Nephron (organoid): ENCODE results near the gene MMP11.
A peak's percentile ranks its signal among the peaks of the same experiment; 100 is the strongest.
"Not testable (repeated sequence)": the region's sequence is repeated elsewhere in the genome, so short reads cannot be mapped to it uniquely, and the experiment has no call there.

Experiments
- H3K27ac Mint-ChIP-seq, 3 experiments: 2 replicates each; pipeline ENCODE4 v1.8.0; 2020; ENCODE audit warnings: mixed read lengths in 3 of 3, mild to moderate bottlenecking in 2 of 3, moderate library complexity in 1 of 3
- H3K27me3 Mint-ChIP-seq: 2 replicates; pipeline ENCODE4 v1.8.0; 2021; ENCODE audit warnings: low read depth, mild to moderate bottlenecking, moderate library complexity, mixed read lengths
- H3K36me3 Mint-ChIP-seq: 2 replicates; pipeline ENCODE4 v1.8.0; 2020; ENCODE audit warnings: low read depth, mixed read lengths
- H3K4me1 Mint-ChIP-seq: 2 replicates; pipeline ENCODE4 v1.8.0; 2020; ENCODE audit warnings: mixed read lengths
- H3K4me3 Mint-ChIP-seq, 3 experiments: 2 replicates each; pipeline ENCODE4 v1.8.0; 2020; ENCODE audit warnings: mild to moderate bottlenecking in 3 of 3, mixed read lengths in 3 of 3, moderate library complexity in 2 of 3
- H3K9me3 Mint-ChIP-seq: 2 replicates; pipeline ENCODE4 v1.8.0; 2020; ENCODE audit warnings: mixed read lengths
- CTCF ChIP-seq, 3 experiments: fragments of 200-600 bp; sonication (generic); IDR thresholded peaks; one replicate each; pipeline ENCODE4 v1.5.0; 2021; ENCODE audit warnings: antibody characterized with exemption in 3 of 3; ENCODE audit not compliant: unreplicated experiment in 3 of 3

MMP11 gene

GRCh38 chr22:23772649-23773473, at the start of gene MMP11:
MMP11 (plus strand) TSS chr22:23772849; CDS start chr22:23772871, 22 bp downstream.
- Mint-ChIP-seq H3K4me3 (peak within 1 kb of the TSS; percentile 78 to 87 (median 87)), H3K4me1 (peaks cover 47% of the 10 kb centered on the region), H3K9me3 (no peaks in the 10 kb centered on the region), H3K27ac (peak within 1 kb of the TSS; percentile 9 to 57 (median 28)), H3K27me3 (no peaks in the 10 kb centered on the region), H3K36me3 (no peaks in the 10 kb centered on the region)
- TF ChIP-seq CTCF (IDR thresholded peaks at IDR 0.05; ENCODE audit: unreplicated experiment in 3 of 3) = no peak

- H3K4me3 Mint-ChIP-seq, H3K27me3 Mint-ChIP-seq, H3K4me1 Mint-ChIP-seq, H3K36me3 Mint-ChIP-seq, H3K27ac Mint-ChIP-seq, H3K9me3 Mint-ChIP-seq: not testable (repeated sequence)
Observed at GRCh38 chr22:23728108-23728507, 44.5 kb upstream of the MMP11 start.

GRCh38 chr22:23737696-23738095, 35.0 kb upstream of the MMP11 start:
- Mint-ChIP-seq H3K27me3 (peaks cover 3% of the 10 kb centered on the region), H3K9me3 (no peaks in the 10 kb centered on the region), H3K27ac (no peak overlapping the region), H3K4me1 (peaks cover 5% of the 10 kb centered on the region), H3K4me3 (no peak overlapping the region), H3K36me3 (peaks cover 9% of the 10 kb centered on the region)
- TF ChIP-seq CTCF (IDR thresholded peaks at IDR 0.05; ENCODE audit: unreplicated experiment in 3 of 3) = no peak

GRCh38 chr22:23742505-23743264, 30.0 kb upstream of the MMP11 start:
- peaks cover 43% of the 10 kb centered on the region for H3K36me3 Mint-ChIP-seq
- no peak for TF ChIP-seq CTCF (IDR thresholded peaks at IDR 0.05; ENCODE audit: unreplicated experiment in 3 of 3)
- H3K9me3 Mint-ChIP-seq = no peaks in the 10 kb centered on the region
- H3K4me1 Mint-ChIP-seq = peaks cover 28% of the 10 kb centered on the region
- no peak overlapping the region for H3K4me3 Mint-ChIP-seq
- no peaks in the 10 kb centered on the region for H3K27me3 Mint-ChIP-seq
- H3K27ac Mint-ChIP-seq = peak overlapping the region in 2 of 3 experiments; percentile 83 to 92

GRCh38 chr22:23743303-23743705, 29.3 kb upstream of the MMP11 start:
- H3K27ac Mint-ChIP-seq = peak overlapping the region in 2 of 3 experiments; percentile 83 to 92
- H3K9me3 Mint-ChIP-seq = no peaks in the 10 kb centered on the region
- peak overlapping the region in 1 of 3 experiments; percentile 18 for H3K4me3 Mint-ChIP-seq
- no peaks in the 10 kb centered on the region for H3K27me3 Mint-ChIP-seq
- TF ChIP-seq CTCF (IDR thresholded peaks at IDR 0.05; ENCODE audit: unreplicated experiment in 3 of 3) = no peak
- peaks cover 43% of the 10 kb centered on the region for H3K36me3 Mint-ChIP-seq
- peaks cover 28% of the 10 kb centered on the region for H3K4me1 Mint-ChIP-seq

- Mint-ChIP-seq H3K27ac (peak overlapping the region in 1 of 3 experiments; percentile 92), H3K4me1 (peaks cover 28% of the 10 kb centered on the region), H3K4me3 (no peak overlapping the region), H3K36me3 (peaks cover 38% of the 10 kb centered on the region), H3K9me3 (no peaks in the 10 kb centered on the region), H3K27me3 (no peaks in the 10 kb centered on the region)
- TF ChIP-seq CTCF (IDR thresholded peaks at IDR 0.05; ENCODE audit: unreplicated experiment in 3 of 3) = no peak
Observed at GRCh38 chr22:23744001-23744400, 28.6 kb upstream of the MMP11 start.
